HG03432 (cell line): ENCODE data around the gene SPSB1.

Source experiments
- ATAC-seq: cut with Tn5 transposase; IDR thresholded peaks from one replicate; pipeline ENCODE4 v1.9.1; 2021; ENCODE audit warnings: mild to moderate bottlenecking, moderate library complexity; ENCODE audit not compliant: unreplicated experiment

Gene SPSB1

GRCh38 chr1:9416506-9416905 lies 123.8 kb downstream of the SPSB1 start:
- ATAC-seq: no peak

GRCh38 chr1:9416918-9417500 lies 124.3 kb downstream of the SPSB1 start:
- no peak for ATAC-seq

- no peak for ATAC-seq
Observed at GRCh38 chr1:9417695-9418094, 125.0 kb downstream of the SPSB1 start.

- ATAC-seq: no peak
Observed at GRCh38 chr1:9418851-9419250, 126.2 kb downstream of the SPSB1 start.
